ENCODE results near the gene WDR33. TPM values are rescaled to one million over a fixed set of nuclear protein-coding genes. Genes with fewer than 3 reads are reported as not detected.
A peak's percentile ranks its signal among the peaks of the same experiment; 100 is the strongest.
"Not testable (repeated sequence)": the region's sequence is repeated elsewhere in the genome, so short reads cannot be mapped to it uniquely, and the experiment has no call there.

Gene WDR33
- total RNA-seq, 1 donor from 2014 or later, result 31.3 TPM

GRCh38 chr2:127834951-127835350 lies 24.0 kb upstream of the WDR33 start:
- H3K27me3 ChIP-seq (ENCODE audit: control insufficient read depth, insufficient read depth, low read length), result no peaks in the 10 kb centered on the region
- no peaks in the 10 kb centered on the region for H3K36me3 ChIP-seq (ENCODE audit: control insufficient read depth, insufficient read depth, low read length)
- TF ChIP-seq CTCF (IDR thresholded peaks at IDR 0.05; ENCODE audit: insufficient read depth, low read length, severe bottlenecking), result no peak
- FAIRE-seq, result no peak
- no peak for DNase-seq (ENCODE audit: low read depth)
- H3K4me3 ChIP-seq (ENCODE audit: low read depth, low read length), result no peak overlapping the region

GRCh38 chr2:127829845-127830246 lies 18.9 kb upstream of the WDR33 start:
- DNase-seq (ENCODE audit: low read depth), result peak; percentile 37
- Histone ChIP-seq H3K4me3 (ENCODE audit: low read depth, low read length) (no peak overlapping the region), H3K36me3 (ENCODE audit: control insufficient read depth, insufficient read depth, low read length) (no peaks in the 10 kb centered on the region), H3K27me3 (ENCODE audit: control insufficient read depth, insufficient read depth, low read length) (no peaks in the 10 kb centered on the region)
- FAIRE-seq, result no peak
- no peak for TF ChIP-seq CTCF (IDR thresholded peaks at IDR 0.05; ENCODE audit: insufficient read depth, low read length, severe bottlenecking)

- not testable (repeated sequence) for H3K36me3 ChIP-seq (ENCODE audit: control insufficient read depth, insufficient read depth, low read length); FAIRE-seq; H3K4me3 ChIP-seq (ENCODE audit: low read depth, low read length); H3K27me3 ChIP-seq (ENCODE audit: control insufficient read depth, insufficient read depth, low read length); DNase-seq (ENCODE audit: low read depth)
These were observed 15.7 kb upstream of the WDR33 start for GRCh38 chr2:127826708-127827107.

- no peaks in the 10 kb centered on the region for H3K36me3 ChIP-seq (ENCODE audit: control insufficient read depth, insufficient read depth, low read length)
- no peak for FAIRE-seq
- H3K4me3 ChIP-seq (ENCODE audit: low read depth, low read length), result no peak overlapping the region
- DNase-seq (ENCODE audit: low read depth), result no peak
- H3K27me3 ChIP-seq (ENCODE audit: control insufficient read depth, insufficient read depth, low read length), result no peaks in the 10 kb centered on the region
- no peak for TF ChIP-seq CTCF (IDR thresholded peaks at IDR 0.05; ENCODE audit: insufficient read depth, low read length, severe bottlenecking)
These were observed 15.1 kb upstream of the WDR33 start for GRCh38 chr2:127826047-127826446.

GRCh38 chr2:127820080-127820668 lies 9.2 kb upstream of the WDR33 start:
- Histone ChIP-seq H3K4me3 (ENCODE audit: low read depth, low read length) (no peak overlapping the region), H3K27me3 (ENCODE audit: control insufficient read depth, insufficient read depth, low read length) (no peaks in the 10 kb centered on the region), H3K36me3 (ENCODE audit: control insufficient read depth, insufficient read depth, low read length) (no peaks in the 10 kb centered on the region)
- no peak for DNase-seq (ENCODE audit: low read depth)
- no peak for FAIRE-seq
- no peak for TF ChIP-seq CTCF (IDR thresholded peaks at IDR 0.05; ENCODE audit: insufficient read depth, low read length, severe bottlenecking)

- no peak for TF ChIP-seq CTCF (IDR thresholded peaks at IDR 0.05; ENCODE audit: insufficient read depth, low read length, severe bottlenecking)
- DNase-seq (ENCODE audit: low read depth) (no peak), FAIRE-seq (no peak)
- H3K36me3 ChIP-seq (ENCODE audit: control insufficient read depth, insufficient read depth, low read length), result no peaks in the 10 kb centered on the region
- H3K4me3 ChIP-seq (ENCODE audit: low read depth, low read length), result no peak overlapping the region
- no peaks in the 10 kb centered on the region for H3K27me3 ChIP-seq (ENCODE audit: control insufficient read depth, insufficient read depth, low read length)
These were observed 7.9 kb upstream of the WDR33 start for GRCh38 chr2:127818794-127819425.
